ENCODE results near the gene AEBP1. TPM values are rescaled to one million over a fixed set of nuclear protein-coding genes. Genes with fewer than 3 reads are reported as not detected.

Gene AEBP1
- total RNA-seq, 1 donor from 2014 or later: 64.1 TPM

- Mint-ChIP-seq H3K27me3 (peaks cover 13% of the 10 kb centered on the region), H3K4me1 (ENCODE audit: unreplicated experiment) (peaks cover 19% of the 10 kb centered on the region), H3K9me3 (no peaks in the 10 kb centered on the region), H3K27ac (no peak overlapping the region), H3K4me3 (no peak overlapping the region), H3K36me3 (no peaks in the 10 kb centered on the region)
- peak; percentile 47 for DNase-seq (ENCODE audit: extremely low spot score, unreplicated experiment)
- no peak for TF ChIP-seq CTCF (conservative IDR thresholded peaks at IDR 0.05)
These were observed 45.7 kb downstream of the AEBP1 start for GRCh38 chr7:44149571-44150465.

- Mint-ChIP-seq H3K36me3 (no peaks in the 10 kb centered on the region), H3K27ac (peak overlapping the region; percentile 46), H3K4me1 (ENCODE audit: unreplicated experiment) (peaks cover 19% of the 10 kb centered on the region), H3K4me3 (no peak overlapping the region), H3K27me3 (peaks cover 8% of the 10 kb centered on the region), H3K9me3 (no peaks in the 10 kb centered on the region)
- TF ChIP-seq CTCF (conservative IDR thresholded peaks at IDR 0.05): no peak
- no peak for DNase-seq (ENCODE audit: extremely low spot score, unreplicated experiment)
These were observed 46.3 kb downstream of the AEBP1 start for GRCh38 chr7:44150466-44150832.

- H3K27me3 Mint-ChIP-seq: peaks cover 8% of the 10 kb centered on the region
- H3K36me3 Mint-ChIP-seq: no peaks in the 10 kb centered on the region
- H3K9me3 Mint-ChIP-seq: no peaks in the 10 kb centered on the region
- DNase-seq (ENCODE audit: extremely low spot score, unreplicated experiment): peak; percentile 55
- H3K4me3 Mint-ChIP-seq: no peak overlapping the region
- H3K27ac Mint-ChIP-seq: peak overlapping the region; percentile 46
- H3K4me1 Mint-ChIP-seq (ENCODE audit: unreplicated experiment): peaks cover 19% of the 10 kb centered on the region
- TF ChIP-seq CTCF (conservative IDR thresholded peaks at IDR 0.05): no peak
These were observed 47.1 kb downstream of the AEBP1 start for GRCh38 chr7:44150966-44151941.

GRCh38 chr7:44151956-44152355 is 47.8 kb downstream of the AEBP1 start:
- H3K27ac Mint-ChIP-seq: no peak overlapping the region
- peaks cover 6% of the 10 kb centered on the region for H3K27me3 Mint-ChIP-seq
- H3K9me3 Mint-ChIP-seq: no peaks in the 10 kb centered on the region

More at GRCh38 chr7:44151956-44152355, 47.8 kb downstream of the AEBP1 start:
- Mint-ChIP-seq H3K4me3 (no peak overlapping the region), H3K36me3 (no peaks in the 10 kb centered on the region), H3K4me1 (ENCODE audit: unreplicated experiment) (peaks cover 17% of the 10 kb centered on the region)
- no peak for DNase-seq (ENCODE audit: extremely low spot score, unreplicated experiment)
- TF ChIP-seq CTCF (conservative IDR thresholded peaks at IDR 0.05): no peak

Measured in type B pancreatic cell (in vitro differentiated cells).